HEK293 (cell line): Measurements from ENCODE around the gene EXD3.
"Not testable (repeated sequence)": the region's sequence is repeated elsewhere in the genome, so short reads cannot be mapped to it uniquely, and the experiment has no call there.

Experiments
- CTCF ChIA-PET: fragments of 350-600 bp; formaldehyde crosslinking; extraction: SDS; loops from one replicate; lab custom pipeline; 2021; ENCODE audit warnings: antibody characterized with exemption; lab: Yijun Ruan, JAX
- POLR2A ChIA-PET: fragments of 300-600 bp; formaldehyde crosslinking; extraction: SDS; loops from one replicate; lab custom pipeline; 2020; ENCODE audit warnings: antibody characterized with exemption, inconsistent platforms; lab: Yijun Ruan, JAX
- H3K27ac ChIP-seq: fragments of 200-500 bp; sonication (Bioruptor generic); 2 replicates; pipeline ENCODE4 v1.5.1; 2014; ENCODE audit warnings: low read depth, low read length, control low read depth, inconsistent platforms; ENCODE audit errors: extremely low read depth
- H3K36me3 ChIP-seq, 2 experiments: fragments of 200-500 bp in 1 of 2; sonication (Bioruptor generic) in 1 of 2; 1 replicate in 1 of 2; 2 replicates in 1 of 2; pipeline ENCODE4 v1.5.1; 2014 to 2017; ENCODE audit warnings: inconsistent platforms in 2 of 2, low read length in 2 of 2; ENCODE audit not compliant: control insufficient read depth in 2 of 2, insufficient read depth in 1 of 2
- H3K4me1 ChIP-seq: fragments of 200-500 bp; sonication (Bioruptor generic); 2 replicates; pipeline ENCODE4 v1.5.1; 2014; ENCODE audit warnings: mild to moderate bottlenecking, low read length, inconsistent platforms; ENCODE audit not compliant: control insufficient read depth, insufficient read depth
- H3K4me3 ChIP-seq: 2 replicates; pipeline ENCODE4 v1.5.1; 2011; ENCODE audit warnings: low read depth, mild to moderate bottlenecking, control low read depth, low read length, moderate library complexity
- H3K9me3 ChIP-seq: fragments of 200-500 bp; sonication (Bioruptor generic); 2 replicates; pipeline ENCODE4 v1.5.1; 2014; ENCODE audit warnings: low read depth, low read length, inconsistent platforms; ENCODE audit not compliant: control insufficient read depth, insufficient read depth
- GLI2 ChIP-seq: fragments of 450-650 bp; formaldehyde crosslinking; IDR thresholded peaks from 2 replicates; pipeline ENCODE4; 2017; ENCODE audit warnings: missing biosample characterization, missing genetic modification characterization, low read depth, borderline replicate concordance
- GLIS1 ChIP-seq: fragments of 450-650 bp; formaldehyde crosslinking; IDR thresholded peaks from 2 replicates; pipeline ENCODE4 v1.5.1; 2016; ENCODE audit warnings: missing biosample characterization, missing genetic modification characterization
- KLF1 ChIP-seq: fragments of 450-650 bp; formaldehyde crosslinking; IDR thresholded peaks from 2 replicates; pipeline ENCODE4 v1.5.1; 2016; ENCODE audit warnings: missing biosample characterization, missing genetic modification characterization
- TRIM28 ChIP-seq: IDR thresholded peaks from 2 replicates; pipeline ENCODE4 v1.6.1; 2011; ENCODE audit warnings: low read length, control low read depth, borderline replicate concordance
- ZBTB21 ChIP-seq: fragments of 450-650 bp; formaldehyde crosslinking; IDR thresholded peaks from 2 replicates; pipeline ENCODE4 v1.5.1; 2017; ENCODE audit warnings: missing biosample characterization, missing genetic modification characterization
- ZNF121 ChIP-seq: fragments of 450-650 bp; formaldehyde crosslinking; IDR thresholded peaks from 2 replicates; pipeline ENCODE4 v1.5.1; 2016; ENCODE audit warnings: missing biosample characterization, missing genetic modification characterization
- ZNF266 ChIP-seq: fragments of 450-650 bp; formaldehyde crosslinking; IDR thresholded peaks from 2 replicates; pipeline ENCODE4 v1.5.1; 2016; ENCODE audit warnings: missing biosample characterization, missing genetic modification characterization, low read depth
- ZNF341 ChIP-seq: fragments of 450-650 bp; formaldehyde crosslinking; IDR thresholded peaks from 2 replicates; pipeline ENCODE4; 2016; ENCODE audit warnings: low read depth, missing biosample characterization, missing genetic modification characterization
- ZNF510 ChIP-seq: fragments of 450-650 bp; formaldehyde crosslinking; IDR thresholded peaks from 2 replicates; pipeline ENCODE4 v1.5.1; 2018; ENCODE audit warnings: mild to moderate bottlenecking, missing genetic modification characterization, missing biosample characterization; ENCODE audit not compliant: insufficient replicate concordance
- ZNF777 ChIP-seq: fragments of 450-650 bp; formaldehyde crosslinking; IDR thresholded peaks from 2 replicates; pipeline ENCODE4 v1.5.1; 2017; ENCODE audit warnings: missing biosample characterization, missing genetic modification characterization, borderline replicate concordance
- ZSCAN23 ChIP-seq: fragments of 450-650 bp; formaldehyde crosslinking; IDR thresholded peaks from 2 replicates; pipeline ENCODE4 v1.5.1; 2016; ENCODE audit warnings: missing biosample characterization, missing genetic modification characterization
- TF ChIP-seq, protein P1 (sequence below): fragments of 450-650 bp; formaldehyde crosslinking; IDR thresholded peaks from 2 replicates; pipeline ENCODE4 v1.5.1; 2016; ENCODE audit warnings: missing biosample characterization, missing genetic modification characterization
- TF ChIP-seq, protein P2 (sequence below): fragments of 450-650 bp; formaldehyde crosslinking; IDR thresholded peaks from 2 replicates; pipeline ENCODE4 v1.5.1; 2016; ENCODE audit warnings: missing biosample characterization, missing genetic modification characterization
- TF ChIP-seq, protein P3 (sequence below): fragments of 450-650 bp; formaldehyde crosslinking; IDR thresholded peaks from 2 replicates; pipeline ENCODE4 v1.5.1; 2016; ENCODE audit warnings: missing biosample characterization, missing genetic modification characterization
- TF ChIP-seq, protein P4 (sequence below): fragments of 450-650 bp; formaldehyde crosslinking; IDR thresholded peaks from 2 replicates; pipeline ENCODE4 v1.5.1; 2016; ENCODE audit warnings: missing biosample characterization, missing genetic modification characterization

The EXD3 gene

DNA sequence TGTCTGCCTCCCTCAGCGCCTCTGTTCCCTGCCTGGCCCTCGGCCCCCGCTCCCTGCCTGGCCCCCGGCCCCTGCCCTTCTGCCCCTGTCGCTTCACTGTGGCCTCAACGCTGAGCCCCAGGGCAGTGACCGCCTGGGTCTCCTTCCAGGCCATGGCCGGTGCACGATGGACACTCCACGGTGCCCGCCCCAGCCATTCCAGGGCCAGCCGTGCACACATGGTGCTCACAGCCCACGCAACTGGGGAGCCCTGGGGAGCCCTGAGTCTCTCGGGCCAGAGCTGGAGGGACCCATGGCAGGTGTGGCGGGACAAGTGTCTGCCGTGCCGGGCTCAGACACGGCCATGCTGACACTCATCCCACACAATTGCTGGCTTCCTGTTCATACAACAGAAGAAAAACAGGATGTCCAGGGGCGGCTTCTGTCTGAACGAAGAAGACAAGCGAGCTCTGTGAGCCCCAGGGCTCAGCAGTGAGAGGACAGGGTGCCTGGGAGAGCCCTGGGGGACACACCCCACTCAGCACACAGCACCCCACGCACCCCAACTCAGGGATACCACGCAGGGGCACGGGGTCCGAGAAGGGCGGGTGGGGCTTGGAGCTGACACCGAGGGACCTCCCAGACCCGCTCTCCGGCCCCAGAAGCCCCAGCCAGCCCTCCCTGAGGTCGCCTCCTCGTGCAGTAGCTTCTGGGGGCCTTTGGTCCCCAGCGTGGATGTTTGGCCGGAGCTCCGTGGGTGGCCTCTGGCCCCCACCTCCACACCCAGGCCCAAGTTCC, 35.7 kb downstream of the EXD3 start (continued):
- no peak for TF ChIP-seq TRIM28
- TF ChIP-seq, protein P1, sequence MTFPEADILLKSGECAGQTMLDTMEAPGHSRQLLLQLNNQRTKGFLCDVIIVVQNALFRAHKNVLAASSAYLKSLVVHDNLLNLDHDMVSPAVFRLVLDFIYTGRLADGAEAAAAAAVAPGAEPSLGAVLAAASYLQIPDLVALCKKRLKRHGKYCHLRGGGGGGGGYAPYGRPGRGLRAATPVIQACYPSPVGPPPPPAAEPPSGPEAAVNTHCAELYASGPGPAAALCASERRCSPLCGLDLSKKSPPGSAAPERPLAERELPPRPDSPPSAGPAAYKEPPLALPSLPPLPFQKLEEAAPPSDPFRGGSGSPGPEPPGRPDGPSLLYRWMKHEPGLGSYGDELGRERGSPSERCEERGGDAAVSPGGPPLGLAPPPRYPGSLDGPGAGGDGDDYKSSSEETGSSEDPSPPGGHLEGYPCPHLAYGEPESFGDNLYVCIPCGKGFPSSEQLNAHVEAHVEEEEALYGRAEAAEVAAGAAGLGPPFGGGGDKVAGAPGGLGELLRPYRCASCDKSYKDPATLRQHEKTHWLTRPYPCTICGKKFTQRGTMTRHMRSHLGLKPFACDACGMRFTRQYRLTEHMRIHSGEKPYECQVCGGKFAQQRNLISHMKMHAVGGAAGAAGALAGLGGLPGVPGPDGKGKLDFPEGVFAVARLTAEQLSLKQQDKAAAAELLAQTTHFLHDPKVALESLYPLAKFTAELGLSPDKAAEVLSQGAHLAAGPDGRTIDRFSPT (tag by site-specific recombination): no peak
- no peak for TF ChIP-seq KLF1
- TF ChIP-seq GLI2 (tag by site-specific recombination): no peak
- TF ChIP-seq, protein P2, sequence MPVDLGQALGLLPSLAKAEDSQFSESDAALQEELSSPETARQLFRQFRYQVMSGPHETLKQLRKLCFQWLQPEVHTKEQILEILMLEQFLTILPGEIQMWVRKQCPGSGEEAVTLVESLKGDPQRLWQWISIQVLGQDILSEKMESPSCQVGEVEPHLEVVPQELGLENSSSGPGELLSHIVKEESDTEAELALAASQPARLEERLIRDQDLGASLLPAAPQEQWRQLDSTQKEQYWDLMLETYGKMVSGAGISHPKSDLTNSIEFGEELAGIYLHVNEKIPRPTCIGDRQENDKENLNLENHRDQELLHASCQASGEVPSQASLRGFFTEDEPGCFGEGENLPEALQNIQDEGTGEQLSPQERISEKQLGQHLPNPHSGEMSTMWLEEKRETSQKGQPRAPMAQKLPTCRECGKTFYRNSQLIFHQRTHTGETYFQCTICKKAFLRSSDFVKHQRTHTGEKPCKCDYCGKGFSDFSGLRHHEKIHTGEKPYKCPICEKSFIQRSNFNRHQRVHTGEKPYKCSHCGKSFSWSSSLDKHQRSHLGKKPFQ: no peak
- no peak for TF ChIP-seq ZNF777 (tag by site-specific recombination)

DNA sequence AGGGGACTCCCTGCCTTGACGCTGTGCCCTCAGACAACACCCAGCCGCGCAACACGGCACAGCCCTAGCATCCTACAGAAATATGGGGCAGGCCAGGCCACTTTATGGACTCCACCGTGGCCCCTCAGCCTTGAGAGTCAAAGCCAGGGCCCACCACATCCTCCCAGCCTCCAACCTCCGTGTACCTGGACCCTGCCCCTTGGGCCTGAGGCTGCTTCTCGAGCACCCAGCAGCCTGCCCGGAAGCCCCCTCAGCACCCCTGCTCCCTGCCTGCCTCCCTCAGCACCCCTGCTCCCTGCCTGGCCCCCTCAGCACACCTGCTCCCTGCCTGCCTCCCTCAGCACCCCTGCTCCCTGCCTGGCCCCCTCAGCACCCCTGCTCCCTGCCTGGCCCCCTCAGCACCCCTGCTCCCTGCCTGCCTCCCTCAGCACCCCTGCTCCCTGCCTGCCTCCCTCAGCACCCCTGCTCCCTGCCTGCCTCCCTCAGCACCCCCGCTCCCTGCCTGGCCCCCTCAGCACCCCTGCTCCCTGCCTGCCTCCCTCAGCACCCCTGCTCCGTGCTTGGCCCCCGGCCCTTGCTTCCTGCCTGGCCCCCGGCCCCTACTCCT, 36.4 kb downstream of the EXD3 start:
- H3K4me3 ChIP-seq, H3K4me1 ChIP-seq, CTCF ChIA-PET, H3K27ac ChIP-seq, H3K9me3 ChIP-seq, H3K36me3 ChIP-seq: not testable (repeated sequence)
- POLR2A ChIA-PET: interaction anchor here (0.8 kb wide), 1 partner anchor 74 kb away, joined by 3 read pairs; no protein-coding TSS in a partner anchor

DNA sequence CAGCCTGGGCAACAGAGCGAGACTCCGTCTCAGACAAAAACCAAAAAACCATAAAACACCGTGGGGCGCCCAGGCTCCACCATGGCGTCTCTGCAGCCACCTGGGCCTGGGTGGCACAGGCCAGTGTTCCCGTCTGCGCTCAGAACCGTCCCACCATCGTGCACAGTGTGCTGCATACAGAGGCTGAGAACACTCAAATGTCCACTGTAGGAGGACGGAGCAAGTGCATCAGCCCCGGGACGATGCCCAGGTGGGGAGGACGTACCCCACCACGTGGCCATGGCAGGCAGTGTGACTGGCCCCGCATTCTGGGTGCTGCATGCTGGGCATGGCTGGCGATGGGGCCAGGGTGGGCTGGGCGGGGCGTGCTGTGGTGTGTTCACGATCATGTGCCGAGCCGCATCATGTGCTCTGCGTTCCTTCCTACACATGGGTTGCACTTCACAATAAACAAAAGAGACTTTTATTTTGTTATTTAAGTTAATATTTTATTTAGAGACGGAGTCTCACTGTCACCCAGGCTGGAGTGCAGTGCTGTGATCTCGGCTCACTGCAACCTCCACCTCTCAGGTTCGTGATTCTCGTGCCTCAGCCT, 37.8 kb downstream of the EXD3 start:
- Histone ChIP-seq H3K4me3 (no peak overlapping the region), H3K36me3 (no peaks in the 10 kb centered on the region), H3K27ac (no peak overlapping the region), H3K4me1 (no peaks in the 10 kb centered on the region), H3K9me3 (no peaks in the 10 kb centered on the region)
- POLR2A ChIA-PET: no interaction called here
- TF ChIP-seq ZNF121 (tag by site-specific recombination): peak; percentile 29; the same call in 1 of the 2 replicates
- no peak for TF ChIP-seq ZNF341 (tag by site-specific recombination)
- CTCF ChIA-PET: interaction anchor here (1.0 kb wide), 1 partner anchor 99 kb away, joined by 4 read pairs; no protein-coding TSS in a partner anchor

DNA sequence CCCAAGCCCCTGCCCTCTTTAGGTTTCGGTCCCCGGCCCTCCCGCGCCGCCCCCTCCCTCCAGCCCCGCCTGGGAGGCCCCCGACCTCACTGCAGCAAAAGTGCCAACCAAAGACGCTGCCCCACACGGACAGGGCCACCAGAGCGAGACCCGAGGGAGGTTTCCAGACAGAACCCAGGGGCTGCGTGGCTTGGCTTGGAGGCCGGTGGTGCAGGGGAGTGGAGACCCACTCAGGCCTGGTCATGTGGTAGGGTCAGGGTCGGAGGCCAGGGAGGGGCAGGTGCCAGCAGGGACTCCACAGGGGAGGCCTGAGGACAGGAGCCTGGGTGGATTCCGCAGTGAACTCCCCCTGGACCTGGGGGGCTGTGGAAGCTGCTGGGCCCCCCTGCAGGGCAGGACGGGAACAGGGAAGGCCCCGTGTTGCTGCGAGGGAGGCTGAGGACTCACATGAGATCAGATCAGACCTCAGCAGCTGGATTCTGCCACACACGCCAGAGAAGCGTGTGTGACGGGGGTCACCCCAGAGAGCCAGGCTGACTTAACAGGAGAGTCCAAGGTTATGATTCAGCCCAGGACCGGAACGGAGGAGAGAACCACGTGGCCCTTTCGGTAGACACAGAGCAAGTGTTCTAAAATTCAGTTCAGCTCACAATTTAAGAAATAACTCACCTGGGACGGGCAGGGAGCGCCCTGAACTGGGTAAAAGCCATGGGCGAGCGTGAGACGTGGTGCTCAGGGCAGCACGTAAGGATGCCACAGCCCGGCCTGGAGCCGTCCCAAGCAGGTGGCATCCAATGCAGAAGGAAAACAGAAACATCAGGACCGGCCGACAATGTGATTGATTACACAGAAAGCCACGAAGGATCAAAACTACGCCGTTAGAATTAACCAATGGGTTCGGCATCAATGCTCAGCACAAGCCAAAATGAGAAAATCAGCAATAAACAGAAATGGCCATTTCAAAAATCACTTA, 38.9 kb downstream of the EXD3 start:
- no peaks in the 10 kb centered on the region for H3K4me1 ChIP-seq
- H3K9me3 ChIP-seq: no peaks in the 10 kb centered on the region
- ChIA-PET POLR2A (no interaction called here), CTCF (interaction anchor here (0.5 to 1.0 kb wide), 3 partner anchors 17 to 147 kb away, joined by 3 to 4 read pairs (median 3); no protein-coding TSS in a partner anchor)
- no peak overlapping the region for H3K4me3 ChIP-seq
- no peaks in the 10 kb centered on the region for H3K36me3 ChIP-seq
- no peak overlapping the region for H3K27ac ChIP-seq
- TF ChIP-seq, protein P3, sequence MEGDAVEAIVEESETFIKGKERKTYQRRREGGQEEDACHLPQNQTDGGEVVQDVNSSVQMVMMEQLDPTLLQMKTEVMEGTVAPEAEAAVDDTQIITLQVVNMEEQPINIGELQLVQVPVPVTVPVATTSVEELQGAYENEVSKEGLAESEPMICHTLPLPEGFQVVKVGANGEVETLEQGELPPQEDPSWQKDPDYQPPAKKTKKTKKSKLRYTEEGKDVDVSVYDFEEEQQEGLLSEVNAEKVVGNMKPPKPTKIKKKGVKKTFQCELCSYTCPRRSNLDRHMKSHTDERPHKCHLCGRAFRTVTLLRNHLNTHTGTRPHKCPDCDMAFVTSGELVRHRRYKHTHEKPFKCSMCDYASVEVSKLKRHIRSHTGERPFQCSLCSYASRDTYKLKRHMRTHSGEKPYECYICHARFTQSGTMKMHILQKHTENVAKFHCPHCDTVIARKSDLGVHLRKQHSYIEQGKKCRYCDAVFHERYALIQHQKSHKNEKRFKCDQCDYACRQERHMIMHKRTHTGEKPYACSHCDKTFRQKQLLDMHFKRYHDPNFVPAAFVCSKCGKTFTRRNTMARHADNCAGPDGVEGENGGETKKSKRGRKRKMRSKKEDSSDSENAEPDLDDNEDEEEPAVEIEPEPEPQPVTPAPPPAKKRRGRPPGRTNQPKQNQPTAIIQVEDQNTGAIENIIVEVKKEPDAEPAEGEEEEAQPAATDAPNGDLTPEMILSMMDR (tag by site-specific recombination): no peak
- TF ChIP-seq ZNF266 (tag by site-specific recombination) (no peak), GLIS1 (tag by site-specific recombination) (peak; percentile 35; the same call in 1 of the 2 replicates), ZBTB21 (tag by site-specific recombination) (no peak), ZSCAN23 (tag by site-specific recombination) (no peak), ZNF510 (tag by site-specific recombination) (no peak)
- TF ChIP-seq, protein P4, sequence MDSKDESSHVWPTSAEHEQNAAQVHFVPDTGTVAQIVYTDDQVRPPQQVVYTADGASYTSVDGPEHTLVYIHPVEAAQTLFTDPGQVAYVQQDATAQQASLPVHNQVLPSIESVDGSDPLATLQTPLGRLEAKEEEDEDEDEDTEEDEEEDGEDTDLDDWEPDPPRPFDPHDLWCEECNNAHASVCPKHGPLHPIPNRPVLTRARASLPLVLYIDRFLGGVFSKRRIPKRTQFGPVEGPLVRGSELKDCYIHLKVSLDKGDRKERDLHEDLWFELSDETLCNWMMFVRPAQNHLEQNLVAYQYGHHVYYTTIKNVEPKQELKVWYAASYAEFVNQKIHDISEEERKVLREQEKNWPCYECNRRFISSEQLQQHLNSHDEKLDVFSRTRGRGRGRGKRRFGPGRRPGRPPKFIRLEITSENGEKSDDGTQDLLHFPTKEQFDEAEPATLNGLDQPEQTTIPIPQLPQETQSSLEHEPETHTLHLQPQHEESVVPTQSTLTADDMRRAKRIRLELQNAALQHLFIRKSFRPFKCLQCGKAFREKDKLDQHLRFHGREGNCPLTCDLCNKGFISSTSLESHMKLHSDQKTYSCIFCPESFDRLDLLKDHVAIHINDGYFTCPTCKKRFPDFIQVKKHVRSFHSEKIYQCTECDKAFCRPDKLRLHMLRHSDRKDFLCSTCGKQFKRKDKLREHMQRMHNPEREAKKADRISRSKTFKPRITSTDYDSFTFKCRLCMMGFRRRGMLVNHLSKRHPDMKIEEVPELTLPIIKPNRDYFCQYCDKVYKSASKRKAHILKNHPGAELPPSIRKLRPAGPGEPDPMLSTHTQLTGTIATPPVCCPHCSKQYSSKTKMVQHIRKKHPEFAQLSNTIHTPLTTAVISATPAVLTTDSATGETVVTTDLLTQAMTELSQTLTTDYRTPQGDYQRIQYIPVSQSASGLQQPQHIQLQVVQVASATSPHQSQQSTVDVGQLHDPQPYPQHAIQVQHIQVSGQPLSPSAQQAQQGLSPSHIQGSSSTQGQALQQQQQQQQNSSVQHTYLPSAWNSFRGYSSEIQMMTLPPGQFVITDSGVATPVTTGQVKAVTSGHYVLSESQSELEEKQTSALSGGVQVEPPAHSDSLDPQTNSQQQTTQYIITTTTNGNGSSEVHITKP (tag by site-specific recombination): 0 out of 2 replicates have a peak, but pooled peaks have one; percentile 15
